Fibroblast of peridontal ligament (primary cell): ENCODE measurements around the gene LARGE1.

ENCODE experiments used
- DNase-seq: peaks from one replicate; pipeline ENCODE4 v3.0.0-alpha.2; 2010; ENCODE audit errors: extremely low read depth

The LARGE1 gene

GRCh38 chr22:33666279-33666960 is 253.9 kb downstream of the LARGE1 start:
- no peak for DNase-seq

GRCh38 chr22:33659448-33659847 is 260.8 kb downstream of the LARGE1 start:
- peak; percentile 5 for DNase-seq

- DNase-seq = peak; percentile 13
Observed at GRCh38 chr22:33658775-33659174, 261.5 kb downstream of the LARGE1 start.

GRCh38 chr22:33657670-33658069 is 262.6 kb downstream of the LARGE1 start:
- DNase-seq = no peak

GRCh38 chr22:33656808-33657628 is 263.3 kb downstream of the LARGE1 start:
- no peak for DNase-seq

GRCh38 chr22:33654173-33654895 is 265.9 kb downstream of the LARGE1 start:
- no peak for DNase-seq

GRCh38 chr22:33653532-33654063 is 266.7 kb downstream of the LARGE1 start:
- no peak for DNase-seq

- DNase-seq = no peak
Observed at GRCh38 chr22:33652615-33653014, 267.7 kb downstream of the LARGE1 start.

GRCh38 chr22:33650244-33650643 is 270.0 kb downstream of the LARGE1 start:
- no peak for DNase-seq

GRCh38 chr22:33648478-33648877 is 271.8 kb downstream of the LARGE1 start:
- DNase-seq = no peak

- no peak for DNase-seq
Observed at GRCh38 chr22:33640900-33641299, 279.4 kb downstream of the LARGE1 start.

- DNase-seq = no peak
Observed at GRCh38 chr22:33639588-33640254, 280.6 kb downstream of the LARGE1 start.

GRCh38 chr22:33635766-33636165 is 284.5 kb downstream of the LARGE1 start:
- DNase-seq = no peak

- DNase-seq = no peak
Observed at GRCh38 chr22:33631777-33632176, 288.5 kb downstream of the LARGE1 start.

- no peak for DNase-seq
Observed at GRCh38 chr22:33625959-33626358, 294.3 kb downstream of the LARGE1 start.

GRCh38 chr22:33620085-33620484 is 300.2 kb downstream of the LARGE1 start:
- DNase-seq = no peak

- DNase-seq = no peak
Observed at GRCh38 chr22:33606504-33606903, 313.8 kb downstream of the LARGE1 start.

GRCh38 chr22:33605666-33606065 is 314.6 kb downstream of the LARGE1 start:
- no peak for DNase-seq

GRCh38 chr22:33605221-33605620 is 315.1 kb downstream of the LARGE1 start:
- no peak for DNase-seq

- no peak for DNase-seq
Observed at GRCh38 chr22:33601062-33601461, 319.2 kb downstream of the LARGE1 start.

- no peak for DNase-seq
Observed at GRCh38 chr22:33600595-33600994, 319.7 kb downstream of the LARGE1 start.

- DNase-seq = no peak
Observed at GRCh38 chr22:33600113-33600512, 320.2 kb downstream of the LARGE1 start.
